ENCODE data around the gene LAMA2.

Gene LAMA2

GRCh38 chr6:129370268-129370916 is 487.5 kb downstream of the LAMA2 start:
- H3K4me3 ChIP-seq (ENCODE audit: low read depth, low read length) = no peak overlapping the region
- peak; percentile 54 for TF ChIP-seq CTCF (IDR thresholded peaks at IDR 0.05; ENCODE audit: low read depth, low read length)

GRCh38 chr6:129381885-129382284 is 498.9 kb downstream of the LAMA2 start:
- no peak overlapping the region for H3K4me3 ChIP-seq (ENCODE audit: low read depth, low read length)
- TF ChIP-seq CTCF (IDR thresholded peaks at IDR 0.05; ENCODE audit: low read depth, low read length) = no peak

- no peak overlapping the region for H3K4me3 ChIP-seq (ENCODE audit: low read depth, low read length)
- no peak for TF ChIP-seq CTCF (IDR thresholded peaks at IDR 0.05; ENCODE audit: low read depth, low read length)
These were observed 500.0 kb downstream of the LAMA2 start for GRCh38 chr6:129382916-129383315.

GRCh38 chr6:129385117-129385516 is 502.2 kb downstream of the LAMA2 start:
- no peak for TF ChIP-seq CTCF (IDR thresholded peaks at IDR 0.05; ENCODE audit: low read depth, low read length)
- H3K4me3 ChIP-seq (ENCODE audit: low read depth, low read length) = no peak overlapping the region

- TF ChIP-seq CTCF (IDR thresholded peaks at IDR 0.05; ENCODE audit: low read depth, low read length) = no peak
- H3K4me3 ChIP-seq (ENCODE audit: low read depth, low read length) = no peak overlapping the region
These were observed 508.0 kb downstream of the LAMA2 start for GRCh38 chr6:129390900-129391299.

GRCh38 chr6:129393654-129394053 is 510.7 kb downstream of the LAMA2 start:
- H3K4me3 ChIP-seq (ENCODE audit: low read depth, low read length) = no peak overlapping the region

More at GRCh38 chr6:129393654-129394053, 510.7 kb downstream of the LAMA2 start:
- TF ChIP-seq CTCF (IDR thresholded peaks at IDR 0.05; ENCODE audit: low read depth, low read length) = no peak
